Measurements from ENCODE around the gene CTSO. TPM values are rescaled to one million over a fixed set of nuclear protein-coding genes. Genes with fewer than 3 reads are reported as not detected.
A peak's percentile ranks its signal among the peaks of the same experiment; 100 is the strongest.
"Not testable (repeated sequence)": the region's sequence is repeated elsewhere in the genome, so short reads cannot be mapped to it uniquely, and the experiment has no call there.

CTSO gene
- polyA plus RNA-seq, 1 experiment: 24.0 TPM

- no peak overlapping the region for H3K4me3 ChIP-seq (ENCODE audit: low read depth, low read length)
- POLR2A ChIA-PET: no interaction called here
- CTCF ChIA-PET: no interaction called here
- no peak overlapping the region for H3K27ac ChIP-seq (ENCODE audit: low read depth, low read length)
- H3K9me3 ChIP-seq (ENCODE audit: control insufficient read depth, insufficient read depth, low read length): no peaks in the 10 kb centered on the region
- no peak for TF ChIP-seq CTCF (IDR thresholded peaks at IDR 0.05; ENCODE audit: low read depth, low read length)
- no peaks in the 10 kb centered on the region for H3K27me3 ChIP-seq (ENCODE audit: control insufficient read depth, insufficient read depth, low read length)
- DNase-seq (ENCODE audit: low read depth, low spot score): no peak
Observed at GRCh38 chr4:155904331-155904730, 49.3 kb downstream of the CTSO start.

GRCh38 chr4:155903453-155903852 is 50.2 kb downstream of the CTSO start, which contains the start of gene TDO2:
TSS of gene TDO2 (plus strand) at chr4:155903696. CDS start at chr4:155903759, 63 bp downstream.
- no peaks in the 10 kb centered on the region for H3K27me3 ChIP-seq (ENCODE audit: control insufficient read depth, insufficient read depth, low read length)
- CTCF ChIA-PET: no interaction called here
- H3K4me3 ChIP-seq (ENCODE audit: low read depth, low read length): no peak within 1 kb of the TSS
- no peaks in the 10 kb centered on the region for H3K9me3 ChIP-seq (ENCODE audit: control insufficient read depth, insufficient read depth, low read length)
- TF ChIP-seq CTCF (IDR thresholded peaks at IDR 0.05; ENCODE audit: low read depth, low read length): no peak
- no peak for DNase-seq (ENCODE audit: low read depth, low spot score)
- POLR2A ChIA-PET: no interaction called here
- H3K27ac ChIP-seq (ENCODE audit: low read depth, low read length): no peak within 1 kb of the TSS

- Histone ChIP-seq H3K27me3 (ENCODE audit: control insufficient read depth, insufficient read depth, low read length) (no peaks in the 10 kb centered on the region), H3K4me3 (ENCODE audit: low read depth, low read length) (no peak overlapping the region), H3K9me3 (ENCODE audit: control insufficient read depth, insufficient read depth, low read length) (no peaks in the 10 kb centered on the region; the same call in 1 of the 2 replicates), H3K27ac (ENCODE audit: low read depth, low read length) (no peak overlapping the region)
- POLR2A ChIA-PET: interaction anchor here (0.5 kb wide), 1 partner anchor 22 kb away, joined by 3 read pairs; no protein-coding TSS in a partner anchor
- CTCF ChIA-PET: interaction anchor here (1.2 kb wide), 1 partner anchor 51 kb away, joined by 3 read pairs; no protein-coding TSS in a partner anchor
- DNase-seq (ENCODE audit: low read depth, low spot score): no peak
- TF ChIP-seq CTCF (IDR thresholded peaks at IDR 0.05; ENCODE audit: low read depth, low read length): no peak
Observed at GRCh38 chr4:155901013-155901412, 52.7 kb downstream of the CTSO start.

GRCh38 chr4:155900381-155900780 is 53.3 kb downstream of the CTSO start:
- H3K9me3 ChIP-seq (ENCODE audit: control insufficient read depth, insufficient read depth, low read length): no peaks in the 10 kb centered on the region; the same call in 1 of the 2 replicates
- no peak overlapping the region for H3K27ac ChIP-seq (ENCODE audit: low read depth, low read length)
- CTCF ChIA-PET: interaction anchor here (1.1 to 1.2 kb wide), 2 partner anchors 11 to 52 kb away, joined by 3 read pairs; no protein-coding TSS in a partner anchor
- DNase-seq (ENCODE audit: low read depth, low spot score): peak; percentile 6
- POLR2A ChIA-PET: no interaction called here
- no peak overlapping the region for H3K4me3 ChIP-seq (ENCODE audit: low read depth, low read length)
- no peak for TF ChIP-seq CTCF (IDR thresholded peaks at IDR 0.05; ENCODE audit: low read depth, low read length)
- no peaks in the 10 kb centered on the region for H3K27me3 ChIP-seq (ENCODE audit: control insufficient read depth, insufficient read depth, low read length)

GRCh38 chr4:155899891-155900290 is 53.8 kb downstream of the CTSO start:
- no peak for TF ChIP-seq CTCF (IDR thresholded peaks at IDR 0.05; ENCODE audit: low read depth, low read length)
- ChIA-PET POLR2A (no interaction called here), CTCF (interaction anchor here (1.1 kb wide), 1 partner anchor 10 kb away, joined by 3 read pairs; no protein-coding TSS in a partner anchor)
- no peaks in the 10 kb centered on the region; the same call in 1 of the 2 replicates for H3K9me3 ChIP-seq (ENCODE audit: control insufficient read depth, insufficient read depth, low read length)
- H3K4me3 ChIP-seq (ENCODE audit: low read depth, low read length): no peak overlapping the region
- no peak for DNase-seq (ENCODE audit: low read depth, low spot score)
- H3K27ac ChIP-seq (ENCODE audit: low read depth, low read length): no peak overlapping the region
- no peaks in the 10 kb centered on the region for H3K27me3 ChIP-seq (ENCODE audit: control insufficient read depth, insufficient read depth, low read length)

- H3K27me3 ChIP-seq (ENCODE audit: control insufficient read depth, insufficient read depth, low read length); H3K9me3 ChIP-seq (ENCODE audit: control insufficient read depth, insufficient read depth, low read length); H3K27ac ChIP-seq (ENCODE audit: low read depth, low read length); H3K4me3 ChIP-seq (ENCODE audit: low read depth, low read length); POLR2A ChIA-PET; CTCF ChIA-PET; DNase-seq (ENCODE audit: low read depth, low spot score): not testable (repeated sequence)
Observed at GRCh38 chr4:155898371-155898770, 55.3 kb downstream of the CTSO start.
